BE2C (cell line): ENCODE data around the gene RAB11FIP4.

Source experiments
- DNase-seq: peaks from one replicate; pipeline ENCODE4 v3.0.0-alpha.2; 2020
- H3K27me3 ChIP-seq: fragments of 250-450 bp; sonication (Bioruptor Pico); 2 replicates; pipeline ENCODE4 v1.5.1; 2020; ENCODE audit warnings: mild to moderate bottlenecking
- H3K36me3 ChIP-seq: fragments of 250-450 bp; sonication (Bioruptor Pico); 2 replicates; pipeline ENCODE4 v1.5.1; 2020; ENCODE audit warnings: mild to moderate bottlenecking
- H3K4me1 ChIP-seq: fragments of 250-450 bp; sonication (Bioruptor Pico); 2 replicates; pipeline ENCODE4 v1.5.1; 2020
- H3K4me3 ChIP-seq: 2 replicates; pipeline ENCODE4 v1.5.1; 2011; ENCODE audit warnings: low read depth, low read length
- H3K9me3 ChIP-seq: fragments of 250-450 bp; sonication (Bioruptor Pico); 2 replicates; pipeline ENCODE4 v1.5.1; 2020
- CTCF ChIP-seq: IDR thresholded peaks from 2 replicates; pipeline ENCODE4 v1.5.1; 2012; ENCODE audit warnings: mild to moderate bottlenecking, low read depth, low read length

Gene RAB11FIP4

DNA sequence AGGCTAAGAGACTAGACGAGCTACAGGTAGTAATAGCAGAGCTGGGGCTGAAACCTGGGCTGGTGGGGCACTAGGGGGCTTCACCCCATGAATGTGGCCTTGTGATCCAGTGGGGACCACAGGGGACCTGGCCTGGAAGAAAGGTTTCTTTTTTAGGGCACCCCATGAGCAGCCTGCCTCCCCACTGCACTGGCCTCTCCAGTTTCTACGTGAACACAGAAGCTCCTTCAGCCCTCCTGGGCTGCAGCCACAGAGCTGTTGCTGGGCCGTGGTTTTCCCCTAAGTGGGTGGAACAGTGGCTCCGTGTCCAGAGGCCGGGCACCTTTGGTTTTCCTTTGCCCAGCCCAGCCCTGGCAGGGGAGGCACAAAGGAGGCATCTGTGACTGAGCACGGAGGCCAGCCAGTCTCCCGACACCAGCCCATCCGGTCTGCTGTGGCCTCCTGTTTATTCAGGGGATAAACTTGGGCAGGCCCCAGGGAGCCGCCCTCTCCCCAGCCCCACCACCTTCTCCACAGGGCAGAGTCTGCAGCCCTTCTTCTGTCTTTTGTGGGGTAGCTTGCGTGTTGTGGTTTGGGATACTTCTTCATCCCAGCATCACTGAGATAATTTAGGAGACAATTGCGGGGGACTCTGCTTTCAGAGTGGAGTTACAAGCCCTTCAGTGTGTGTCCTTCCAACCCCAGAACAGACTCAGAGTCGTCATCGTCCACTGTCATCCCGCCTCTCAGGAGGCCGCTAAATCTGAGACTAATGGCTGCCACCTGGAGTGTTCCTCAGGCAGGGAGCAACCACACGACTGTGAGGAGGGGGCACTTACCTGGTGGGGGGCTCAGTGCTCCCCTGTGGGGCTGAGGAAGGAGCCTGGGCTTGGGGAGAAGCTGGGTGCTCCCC is 85.3 kb downstream of the RAB11FIP4 start:
- H3K27me3 ChIP-seq = no peaks in the 10 kb centered on the region
- no peak for TF ChIP-seq CTCF
- no peaks in the 10 kb centered on the region for H3K4me1 ChIP-seq
- H3K9me3 ChIP-seq = no peaks in the 10 kb centered on the region
- H3K36me3 ChIP-seq = no peaks in the 10 kb centered on the region
- DNase-seq = no peak
- H3K4me3 ChIP-seq = no peak overlapping the region

GRCh38 chr17:31477417-31478055 is 86.1 kb downstream of the RAB11FIP4 start:
- H3K4me1 ChIP-seq = no peaks in the 10 kb centered on the region
- no peak for DNase-seq
- H3K36me3 ChIP-seq = no peaks in the 10 kb centered on the region
- H3K27me3 ChIP-seq = no peaks in the 10 kb centered on the region
- H3K4me3 ChIP-seq = no peak overlapping the region
- no peak for TF ChIP-seq CTCF
- no peaks in the 10 kb centered on the region for H3K9me3 ChIP-seq

GRCh38 chr17:31479062-31479408 is 87.6 kb downstream of the RAB11FIP4 start:
- no peaks in the 10 kb centered on the region for H3K4me1 ChIP-seq
- H3K27me3 ChIP-seq = no peaks in the 10 kb centered on the region
- H3K9me3 ChIP-seq = no peaks in the 10 kb centered on the region
- H3K36me3 ChIP-seq = no peaks in the 10 kb centered on the region
- TF ChIP-seq CTCF = no peak
- DNase-seq = no peak
- H3K4me3 ChIP-seq = no peak overlapping the region

DNA sequence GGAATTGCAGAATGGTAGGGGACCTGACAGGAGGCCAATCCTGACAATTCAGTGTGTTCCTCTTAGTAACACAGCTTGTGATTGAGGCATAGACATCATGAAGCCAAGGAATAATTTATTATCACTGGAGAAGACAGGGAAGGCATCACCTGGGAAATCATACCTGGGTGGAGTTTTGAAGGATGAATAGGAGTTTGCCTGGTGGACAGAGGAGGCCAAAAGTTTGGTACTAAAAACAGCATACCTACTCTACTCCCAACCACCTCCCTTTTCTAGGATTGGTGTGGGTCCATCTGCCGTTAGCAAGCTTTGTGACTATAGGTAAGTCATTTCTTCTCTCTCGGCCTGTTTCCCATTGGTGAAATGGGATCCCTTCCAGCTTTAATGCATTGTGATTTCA is 88.0 kb downstream of the RAB11FIP4 start:
- H3K4me3 ChIP-seq = no peak overlapping the region
- TF ChIP-seq CTCF = no peak
- H3K27me3 ChIP-seq = no peaks in the 10 kb centered on the region
- H3K36me3 ChIP-seq = no peaks in the 10 kb centered on the region
- H3K4me1 ChIP-seq = no peaks in the 10 kb centered on the region
- H3K9me3 ChIP-seq = no peaks in the 10 kb centered on the region
- DNase-seq = no peak

- no peaks in the 10 kb centered on the region for H3K9me3 ChIP-seq
- no peaks in the 10 kb centered on the region for H3K4me1 ChIP-seq
- no peak for DNase-seq
- H3K4me3 ChIP-seq = no peak overlapping the region
- H3K27me3 ChIP-seq = no peaks in the 10 kb centered on the region
- no peaks in the 10 kb centered on the region for H3K36me3 ChIP-seq
- no peak for TF ChIP-seq CTCF
These were observed 88.6 kb downstream of the RAB11FIP4 start for GRCh38 chr17:31480067-31480466.
